Measurements from ENCODE around the gene MPST. TPM values are rescaled to one million over a fixed set of nuclear protein-coding genes. Genes with fewer than 3 reads are reported as not detected.

Gene MPST
- total RNA-seq, 2 experiments from 2014 or later: 1.7 to 1.8 TPM

DNA sequence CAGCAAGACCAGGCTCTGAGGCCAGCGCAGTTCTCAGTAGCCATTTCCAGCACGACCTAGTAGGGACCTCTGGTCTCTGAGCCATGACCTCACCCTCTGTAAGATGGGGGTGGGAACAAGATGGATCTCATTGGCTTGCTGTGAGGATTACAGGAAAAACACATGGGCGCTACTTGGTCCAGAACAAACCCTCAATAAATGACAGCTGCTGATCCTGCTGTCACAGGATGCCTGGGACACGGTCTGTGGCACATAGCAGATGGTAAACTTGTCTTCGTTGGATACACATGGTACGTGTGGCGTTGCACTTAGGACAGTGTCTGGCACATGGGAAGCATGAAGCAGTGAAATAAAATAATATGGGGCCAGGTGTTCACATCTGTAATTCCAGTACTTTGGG is 27.5 kb downstream of the MPST start:
- Mint-ChIP-seq H3K27me3 (no peaks in the 10 kb centered on the region), H3K4me3 (no peak overlapping the region), H3K27ac (no peak overlapping the region), H3K9me3 (no peaks in the 10 kb centered on the region), H3K4me1 (ENCODE audit: low read depth) (no peaks in the 10 kb centered on the region), H3K36me3 (ENCODE audit: low read depth) (no peaks in the 10 kb centered on the region)
- Histone ChIP-seq H3K27ac (ENCODE audit: low read depth in 1 of 2, low read length in 2 of 2) (no peak overlapping the region), H3K9me3 (ENCODE audit: control insufficient read depth in 1 of 2, insufficient read depth in 1 of 2, low read length in 2 of 2) (no peaks in the 10 kb centered on the region), H3K4me1 (ENCODE audit: insufficient read depth, low read length) (peaks cover 10% of the 10 kb centered on the region), H3K36me3 (ENCODE audit: insufficient read depth, low read length) (no peaks in the 10 kb centered on the region), H3K27me3 (ENCODE audit: control insufficient read depth in 1 of 2, insufficient read depth in 2 of 2, low read length in 2 of 2) (no peaks in the 10 kb centered on the region), H3K4me3 (ENCODE audit: low read length) (no peak overlapping the region)
- ChIA-PET POLR2A (no interaction called here), CTCF (no interaction called here)
- DNase-seq (no peak), ATAC-seq (ENCODE audit: poor library complexity) (no peak)
- intact Hi-C loops (cut with DNase I, micrococcal nuclease): no loop called here
- TF ChIP-seq CTCF (IDR thresholded peaks at IDR 0.05): no peak

- H3K36me3 ChIP-seq (ENCODE audit: insufficient read depth, low read length): no peaks in the 10 kb centered on the region
- no peak overlapping the region for H3K27ac Mint-ChIP-seq
- no peak for TF ChIP-seq CTCF (IDR thresholded peaks at IDR 0.05)
- peaks cover 21% of the 10 kb centered on the region for H3K4me1 ChIP-seq (ENCODE audit: insufficient read depth, low read length)
- DNase-seq (no peak), ATAC-seq (ENCODE audit: poor library complexity) (no peak)
- H3K27me3 ChIP-seq (ENCODE audit: control insufficient read depth in 1 of 2, insufficient read depth in 2 of 2, low read length in 2 of 2): no peaks in the 10 kb centered on the region
- no peaks in the 10 kb centered on the region for H3K27me3 Mint-ChIP-seq
- H3K9me3 ChIP-seq (ENCODE audit: control insufficient read depth in 1 of 2, insufficient read depth in 1 of 2, low read length in 2 of 2): no peaks in the 10 kb centered on the region
- intact Hi-C loops (cut with DNase I, micrococcal nuclease): no loop called here
- POLR2A ChIA-PET: no interaction called here
- H3K4me1 Mint-ChIP-seq (ENCODE audit: low read depth): peaks cover 5% of the 10 kb centered on the region
- no peaks in the 10 kb centered on the region for H3K9me3 Mint-ChIP-seq
- H3K4me3 ChIP-seq (ENCODE audit: low read length): no peak overlapping the region
- CTCF ChIA-PET: no interaction called here
- H3K27ac ChIP-seq (ENCODE audit: low read depth in 1 of 2, low read length in 2 of 2): no peak overlapping the region
- no peak overlapping the region for H3K4me3 Mint-ChIP-seq
- no peaks in the 10 kb centered on the region for H3K36me3 Mint-ChIP-seq (ENCODE audit: low read depth)
Observed at GRCh38 chr22:37048133-37048532, 28.6 kb downstream of the MPST start.

GRCh38 chr22:37049224-37049623 is 29.7 kb downstream of the MPST start:
- Mint-ChIP-seq H3K4me1 (ENCODE audit: low read depth) (peaks cover 5% of the 10 kb centered on the region), H3K27me3 (no peaks in the 10 kb centered on the region), H3K36me3 (ENCODE audit: low read depth) (no peaks in the 10 kb centered on the region), H3K9me3 (no peaks in the 10 kb centered on the region), H3K4me3 (peak overlapping the region; percentile 38), H3K27ac (no peak overlapping the region)
- CTCF ChIA-PET: interaction anchor here (0.6 kb wide), 1 partner anchor 423 kb away, joined by 3 read pairs; no protein-coding TSS in a partner anchor
- Histone ChIP-seq H3K9me3 (ENCODE audit: control insufficient read depth in 1 of 2, insufficient read depth in 1 of 2, low read length in 2 of 2) (no peaks in the 10 kb centered on the region), H3K36me3 (ENCODE audit: insufficient read depth, low read length) (no peaks in the 10 kb centered on the region), H3K27me3 (ENCODE audit: control insufficient read depth in 1 of 2, insufficient read depth in 2 of 2, low read length in 2 of 2) (no peaks in the 10 kb centered on the region), H3K4me1 (ENCODE audit: insufficient read depth, low read length) (peaks cover 28% of the 10 kb centered on the region), H3K4me3 (ENCODE audit: low read length) (no peak overlapping the region), H3K27ac (ENCODE audit: low read depth in 1 of 2, low read length in 2 of 2) (no peak overlapping the region)
- no peak for ATAC-seq (ENCODE audit: poor library complexity)
- no peak for DNase-seq
- intact Hi-C loops (cut with DNase I, micrococcal nuclease): no loop called here
- no peak for TF ChIP-seq CTCF (IDR thresholded peaks at IDR 0.05)
- POLR2A ChIA-PET: no interaction called here

All from CD4-positive, alpha-beta T cell (primary cell).